Coronary artery (tissue), 2 donors: ENCODE measurements around the gene ATP6V0A4.

Experiments used
- DNase-seq: peaks from one replicate; pipeline ENCODE4 v3.0.0-alpha.2; 2017; ENCODE audit warnings: low spot score
- H3K27ac ChIP-seq, 2 donors: fragments of 200-600 bp; sonication (generic); one replicate each; pipeline ENCODE4 v1.5.1; 2016 to 2019
- H3K4me3 ChIP-seq: fragments of 200-600 bp; sonication (generic); 2 replicates; pipeline ENCODE4 v1.5.1; 2016; ENCODE audit warnings: mild to moderate bottlenecking, moderate library complexity
- TF ChIP-seq, protein P1 (sequence below): fragments of 200-600 bp; sonication (generic); IDR thresholded peaks from one replicate; pipeline ENCODE4 v1.5.1; 2019; ENCODE audit warnings: antibody characterized with exemption

The ATP6V0A4 gene

DNA sequence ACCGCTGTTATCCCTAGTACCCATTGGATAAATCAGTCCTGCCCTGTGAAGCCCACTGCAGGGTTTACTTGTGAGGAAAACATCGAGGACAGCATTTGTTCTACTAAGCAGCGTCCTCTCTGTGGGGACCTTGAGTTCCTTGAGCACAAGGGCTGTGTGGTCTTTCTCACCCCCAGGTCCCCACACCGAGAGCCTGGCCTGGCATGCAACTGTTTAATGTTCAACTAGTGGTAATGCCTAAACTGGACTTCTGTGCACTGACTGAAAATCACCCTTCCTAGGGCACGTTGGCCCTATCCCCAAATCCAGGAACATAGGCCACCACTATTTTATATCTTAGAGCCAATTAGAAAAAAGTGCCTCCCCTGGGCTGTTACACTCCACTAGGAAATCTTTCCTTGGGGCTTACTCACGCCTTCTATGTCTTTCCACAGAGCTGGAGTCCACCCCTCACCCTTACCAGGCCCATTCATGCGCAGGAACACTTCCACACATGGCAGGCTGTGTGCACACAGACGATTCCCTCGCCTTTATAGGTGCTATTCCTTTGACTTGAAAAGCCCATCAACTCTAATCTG is 1.9 kb downstream of the ATP6V0A4 start:
- TF ChIP-seq, protein P1, sequence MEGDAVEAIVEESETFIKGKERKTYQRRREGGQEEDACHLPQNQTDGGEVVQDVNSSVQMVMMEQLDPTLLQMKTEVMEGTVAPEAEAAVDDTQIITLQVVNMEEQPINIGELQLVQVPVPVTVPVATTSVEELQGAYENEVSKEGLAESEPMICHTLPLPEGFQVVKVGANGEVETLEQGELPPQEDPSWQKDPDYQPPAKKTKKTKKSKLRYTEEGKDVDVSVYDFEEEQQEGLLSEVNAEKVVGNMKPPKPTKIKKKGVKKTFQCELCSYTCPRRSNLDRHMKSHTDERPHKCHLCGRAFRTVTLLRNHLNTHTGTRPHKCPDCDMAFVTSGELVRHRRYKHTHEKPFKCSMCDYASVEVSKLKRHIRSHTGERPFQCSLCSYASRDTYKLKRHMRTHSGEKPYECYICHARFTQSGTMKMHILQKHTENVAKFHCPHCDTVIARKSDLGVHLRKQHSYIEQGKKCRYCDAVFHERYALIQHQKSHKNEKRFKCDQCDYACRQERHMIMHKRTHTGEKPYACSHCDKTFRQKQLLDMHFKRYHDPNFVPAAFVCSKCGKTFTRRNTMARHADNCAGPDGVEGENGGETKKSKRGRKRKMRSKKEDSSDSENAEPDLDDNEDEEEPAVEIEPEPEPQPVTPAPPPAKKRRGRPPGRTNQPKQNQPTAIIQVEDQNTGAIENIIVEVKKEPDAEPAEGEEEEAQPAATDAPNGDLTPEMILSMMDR: no peak
- Histone ChIP-seq H3K4me3 (no peak overlapping the region), H3K27ac (no peak overlapping the region)
- DNase-seq: no peak

DNA sequence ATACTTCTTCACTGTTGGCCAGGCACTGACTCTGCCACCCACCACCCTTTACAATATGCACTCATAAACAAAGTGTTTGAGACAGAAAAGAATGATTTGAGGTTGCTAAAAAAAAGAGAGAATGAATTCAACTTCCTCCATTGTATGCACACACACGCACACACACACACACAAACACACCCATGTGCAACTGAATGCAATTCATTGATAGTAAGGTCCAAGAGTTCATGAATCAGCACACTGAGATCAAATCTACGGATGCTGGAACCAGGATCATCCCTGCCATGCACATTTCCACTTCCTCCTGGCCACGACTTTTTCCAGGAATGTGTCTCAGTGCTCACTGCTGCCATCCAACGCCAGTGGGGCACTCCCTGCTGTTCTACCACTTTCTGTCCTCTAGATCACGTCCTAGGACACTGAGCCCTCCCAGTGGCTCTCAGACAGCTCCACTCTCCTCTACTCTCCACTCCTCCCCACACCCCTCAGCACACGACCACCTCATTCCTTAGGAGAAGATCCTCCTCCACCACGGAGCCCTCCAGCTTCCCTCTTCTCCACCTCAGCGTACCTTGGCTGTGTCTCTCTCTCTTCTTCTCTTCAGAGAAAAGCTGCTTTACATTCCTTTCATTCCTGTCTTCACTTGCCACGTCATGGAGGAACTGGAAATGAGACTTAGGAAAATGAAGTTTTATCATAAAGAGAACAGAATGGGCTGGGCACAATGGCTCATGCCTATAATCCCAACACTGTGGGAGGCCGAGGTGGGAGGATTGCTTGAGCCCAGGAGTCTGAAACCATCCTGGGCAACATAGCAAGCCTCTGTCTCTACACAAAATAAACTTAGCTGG is 12.2 kb downstream of the ATP6V0A4 start:
- Histone ChIP-seq H3K4me3 (no peak overlapping the region), H3K27ac (no peak overlapping the region)
- TF ChIP-seq, protein P1: no peak
- no peak for DNase-seq

DNA sequence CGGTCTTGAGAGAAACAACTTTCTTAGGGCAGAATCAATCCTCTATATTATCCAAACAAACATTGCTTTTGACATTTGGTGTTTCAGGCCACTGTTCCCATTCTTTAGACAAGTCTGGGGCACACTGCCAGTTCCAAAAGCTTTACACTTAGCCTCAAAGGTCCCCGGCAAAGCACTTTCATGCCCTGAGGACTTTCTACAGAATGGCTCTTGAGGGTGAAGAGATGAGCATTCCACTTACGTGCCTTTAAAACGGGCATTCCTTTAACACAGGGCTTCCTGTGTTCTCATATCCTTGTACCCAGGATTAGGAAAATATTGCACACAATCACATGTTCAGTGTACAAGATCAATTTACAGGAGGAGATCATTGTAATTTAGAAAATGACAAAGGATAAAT is 13.3 kb downstream of the ATP6V0A4 start:
- H3K27ac ChIP-seq: no peak overlapping the region
- TF ChIP-seq, protein P1: no peak
- no peak overlapping the region for H3K4me3 ChIP-seq
- no peak for DNase-seq

DNA sequence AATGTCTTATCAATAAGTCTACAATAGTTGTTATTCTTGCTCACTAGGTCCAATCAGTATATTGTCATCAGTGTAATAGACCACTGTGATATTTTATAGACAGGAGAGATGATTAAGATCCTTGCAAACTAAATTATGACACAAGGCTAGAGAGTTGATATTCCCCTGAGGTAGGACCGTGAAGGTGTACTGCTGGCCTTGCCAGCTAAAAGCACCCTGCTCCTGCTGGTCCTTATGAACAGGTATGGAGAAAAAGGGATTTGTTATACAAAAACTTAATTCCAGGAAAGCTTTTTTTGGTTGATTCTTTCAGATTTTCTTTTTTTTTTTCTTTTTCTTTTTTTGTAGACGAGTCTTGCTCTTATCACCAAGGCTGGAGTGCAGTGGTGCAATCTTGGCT is 17.0 kb downstream of the ATP6V0A4 start:
- TF ChIP-seq, protein P1: no peak
- Histone ChIP-seq H3K27ac (no peak overlapping the region), H3K4me3 (no peak overlapping the region)
- no peak for DNase-seq

DNA sequence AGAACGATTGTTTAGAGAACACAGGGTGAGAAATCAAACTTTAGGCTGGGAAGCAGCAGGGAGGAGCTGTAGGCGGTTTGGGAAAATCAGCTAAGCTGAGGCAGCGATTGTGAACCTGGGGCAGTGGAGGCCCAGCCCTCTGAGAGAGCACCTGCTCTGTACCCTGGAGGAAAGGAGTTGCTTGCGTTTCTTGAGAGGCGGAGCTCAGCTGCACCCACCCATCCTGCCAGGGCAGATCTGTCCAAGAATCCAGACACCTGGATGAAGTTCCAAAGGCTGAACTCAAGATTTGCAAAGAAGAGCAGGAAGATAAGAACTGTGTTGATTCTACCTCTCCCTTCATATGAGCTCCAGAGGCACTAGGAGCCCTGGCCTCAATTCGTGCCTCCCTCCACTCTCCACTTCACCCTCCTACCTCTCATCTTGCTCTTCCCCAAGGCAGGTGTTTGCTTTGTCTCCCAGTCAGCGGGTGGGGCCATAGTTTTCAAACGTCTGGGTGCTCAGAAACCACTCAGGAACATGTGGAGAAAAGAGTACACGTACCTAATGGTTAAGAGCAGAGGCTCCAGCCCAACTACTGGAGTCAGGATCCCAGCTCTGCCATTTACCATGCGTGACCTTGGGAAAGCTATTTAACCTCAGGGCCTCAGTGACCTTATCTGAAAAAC is 21.7 kb downstream of the ATP6V0A4 start:
- no peak for DNase-seq
- H3K4me3 ChIP-seq: no peak overlapping the region
- H3K27ac ChIP-seq: no peak overlapping the region
- TF ChIP-seq, protein P1: no peak

DNA sequence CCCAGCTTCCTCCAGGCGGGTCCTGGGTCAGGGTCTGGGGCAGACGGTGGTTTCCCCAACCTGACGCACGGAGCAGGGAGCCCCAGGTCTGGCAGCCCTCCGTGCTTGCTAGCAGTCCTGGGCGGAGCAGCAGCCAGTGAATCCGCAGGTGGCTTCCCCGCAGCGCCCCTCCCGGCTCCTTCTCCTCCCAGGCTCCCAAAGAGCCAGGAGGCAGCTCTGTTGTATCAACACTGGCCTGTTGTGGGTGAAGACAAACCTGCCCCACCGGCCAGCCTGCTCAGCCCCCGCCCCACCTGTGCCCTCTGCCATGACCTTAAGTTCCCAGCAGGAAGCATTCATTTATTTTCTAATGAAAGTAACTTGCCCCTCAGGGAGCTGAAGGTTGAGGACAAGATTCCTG is 24.2 kb downstream of the ATP6V0A4 start:
- H3K27ac ChIP-seq: no peak overlapping the region
- DNase-seq: no peak

More for the DNA sequence above, 24.2 kb downstream of the ATP6V0A4 start:
- H3K4me3 ChIP-seq: no peak overlapping the region
- TF ChIP-seq, protein P1: no peak
